HCT116 (cell line): ENCODE results near the gene UTRN. TPM values are rescaled to one million over a fixed set of nuclear protein-coding genes. Genes with fewer than 3 reads are reported as not detected.

Experiments
- ATAC-seq: fragments of 200-7000 bp; cut with Tn5 transposase; 2 replicates; pipeline ENCODE4 v1.9.1; 2020; ENCODE audit warnings: mild to moderate bottlenecking, moderate library complexity
- BruUV-seq: library from RNA; stranded (reverse); fragments of 400-500 nt; replicated peaks from 2 replicates; lab custom pipeline; 2021; lab: Mats Ljungman, UMichigan
- CTCF ChIA-PET: fragments of 300-600 bp; sonication (Branson Sonifier 250); formaldehyde crosslinking; loops from one replicate; lab custom pipeline; 2021; ENCODE audit warnings: antibody characterized with exemption; lab: Charles Lee
- POLR2A ChIA-PET: fragments of 300-600, 350-600 bp; sonication (Branson Sonifier 250); formaldehyde crosslinking; loops from one replicate; lab custom pipeline; 2021; ENCODE audit warnings: antibody characterized with exemption; lab: Charles Lee
- RAD21 ChIA-PET, 2 experiments: fragments of 300-600 bp; sonication (Branson Sonifier 250); formaldehyde crosslinking; loops; one replicate each; lab custom pipeline; 2023; ENCODE audit warnings: low total read pairs in 2 of 2; ENCODE audit not compliant: uncharacterized antibody in 2 of 2, unreplicated experiment in 2 of 2, low non-redundant PET in 1 of 2; lab: Charles Lee
- DNase-seq: peaks from one replicate; pipeline ENCODE4 v3.0.0-alpha.2; 2010; ENCODE audit warnings: low read depth, low spot score
- H2AFZ ChIP-seq: fragments of 200-600 bp; shearing (Covaris generic), sonication (generic); 2 replicates; pipeline ENCODE4 v1.6.1; 2017; ENCODE audit warnings: low read depth, mixed run types, mixed read lengths, antibody characterized with exemption, low read length; ENCODE audit not compliant: poor library complexity, severe bottlenecking
- H3K27ac ChIP-seq: 2 replicates; pipeline ENCODE4 v1.5.1; 2012; ENCODE audit warnings: low read depth, low read length
- H3K27me3 ChIP-seq: fragments of 200-600 bp; sonication (generic); 2 replicates; pipeline ENCODE4 v1.6.1; 2016; ENCODE audit warnings: mixed run types, low read length, mixed read lengths; ENCODE audit not compliant: insufficient read depth
- H3K36me3 ChIP-seq, 2 experiments: fragments of 200-500 bp in 1 of 2; fragments of 200-600 bp in 1 of 2; sonication (Bioruptor generic) in 1 of 2; sonication (generic) in 1 of 2; 2 replicates each; pipeline versions ENCODE4 v1.5.1 to v1.6.1; 2014 to 2016; ENCODE audit warnings: low read length in 2 of 2, inconsistent platforms in 1 of 2, mixed read lengths in 1 of 2, mixed run types in 1 of 2; ENCODE audit not compliant: insufficient read depth in 2 of 2, control insufficient read depth in 1 of 2
- H3K4me1 ChIP-seq, 2 experiments: fragments of 200-600 bp in 1 of 2; sonication (generic) in 1 of 2; 2 replicates each; pipeline versions ENCODE4 v1.5.1 to v1.6.1; 2012 to 2017; ENCODE audit warnings: low read length in 2 of 2, inconsistent platforms in 1 of 2, mild to moderate bottlenecking in 1 of 2, mixed read lengths in 1 of 2, mixed run types in 1 of 2, moderate library complexity in 1 of 2; ENCODE audit not compliant: insufficient read depth in 2 of 2, control insufficient read depth in 1 of 2
- H3K4me2 ChIP-seq: fragments of 200-600 bp; sonication (generic); 2 replicates; pipeline ENCODE4 v1.6.1; 2017; ENCODE audit warnings: mixed run types, low read length, mixed read lengths
- H3K4me3 ChIP-seq, 2 experiments: fragments of 200-600 bp in 1 of 2; sonication (generic) in 1 of 2; replicated peaks in 1 of 2; 2 replicates each; pipeline ENCODE4 v1.5.1; 2011 to 2016; ENCODE audit warnings: low read length in 2 of 2, control low read depth in 1 of 2, low read depth in 1 of 2, mild to moderate bottlenecking in 1 of 2, mixed read lengths in 1 of 2, mixed run types in 1 of 2
- H3K79me2 ChIP-seq: fragments of 200-600 bp; sonication (generic); 2 replicates; pipeline ENCODE4 v1.6.1; 2017; ENCODE audit warnings: mild to moderate bottlenecking, mixed run types, low read length, moderate library complexity, mixed read lengths; ENCODE audit not compliant: insufficient read depth
- H3K9ac ChIP-seq: fragments of 200-600 bp; sonication (generic); 2 replicates; pipeline ENCODE4 v1.6.1; 2016; ENCODE audit warnings: low read length, mixed read lengths
- H3K9me2 ChIP-seq: fragments of 200-600 bp; sonication (generic), shearing (Covaris generic); 2 replicates; pipeline ENCODE4 v1.6.1; 2017; ENCODE audit warnings: mixed run types, mild to moderate bottlenecking, moderate library complexity; ENCODE audit not compliant: insufficient read depth
- H3K9me3 ChIP-seq, 2 experiments: fragments of 200-500 bp in 1 of 2; fragments of 200-600 bp in 1 of 2; sonication (Bioruptor generic) in 1 of 2; sonication (generic) in 1 of 2; 2 replicates each; pipeline ENCODE4 v1.6.1; 2014 to 2017; ENCODE audit warnings: low read length in 2 of 2, mixed read lengths in 2 of 2, inconsistent platforms in 1 of 2, low read depth in 1 of 2, mild to moderate bottlenecking in 1 of 2, mixed run types in 1 of 2, moderate library complexity in 1 of 2; ENCODE audit not compliant: control insufficient read depth in 1 of 2, insufficient read depth in 1 of 2
- H4K20me1 ChIP-seq: fragments of 200-600 bp; sonication (generic), shearing (Covaris generic); 2 replicates; pipeline ENCODE4 v1.6.1; 2017; ENCODE audit warnings: mixed run types, mild to moderate bottlenecking, moderate library complexity; ENCODE audit not compliant: insufficient read depth
- CBX3 ChIP-seq: IDR thresholded peaks from 2 replicates; pipeline ENCODE4 v1.6.1; 2012; ENCODE audit warnings: low read depth
- ELF1 ChIP-seq: IDR thresholded peaks from 2 replicates; pipeline ENCODE4 v1.6.1; 2012; ENCODE audit warnings: low read depth, borderline replicate concordance
- EZH2 ChIP-seq: fragments of 200-600 bp; sonication (generic); IDR thresholded peaks from 2 replicates; pipeline ENCODE4 v1.6.1; 2017; ENCODE audit warnings: antibody characterized with exemption, mixed run types
- EZH2phosphoT487 ChIP-seq: fragments of 200-600 bp; IDR thresholded peaks from 2 replicates; pipeline ENCODE4 v1.6.1; 2018; ENCODE audit warnings: antibody characterized with exemption, borderline replicate concordance
- POLR2A ChIP-seq: IDR thresholded peaks from 2 replicates; pipeline ENCODE4 v1.7.0; 2011; ENCODE audit warnings: borderline replicate concordance; ENCODE audit not compliant: insufficient read depth, insufficient read length; ENCODE audit errors: extremely low read depth
- POLR2AphosphoS5 ChIP-seq: IDR thresholded peaks from 2 replicates; pipeline ENCODE4 v1.6.1; 2011; ENCODE audit warnings: mild to moderate bottlenecking, low read depth, low read length, moderate library complexity
- SIN3A ChIP-seq: IDR thresholded peaks from 2 replicates; pipeline ENCODE4 v1.6.1; 2012; ENCODE audit warnings: low read depth
- SP1 ChIP-seq: IDR thresholded peaks from 2 replicates; pipeline ENCODE4 v1.6.1; 2012; ENCODE audit warnings: low read depth
- SRF ChIP-seq: IDR thresholded peaks from 2 replicates; pipeline ENCODE4 v1.6.1; 2012; ENCODE audit warnings: low read depth
- TCF7L2 ChIP-seq: IDR thresholded peaks from 2 replicates; pipeline ENCODE4 v1.7.0; 2011; ENCODE audit warnings: borderline replicate concordance, inconsistent platforms; ENCODE audit not compliant: insufficient read depth, insufficient read length; ENCODE audit errors: extremely low read depth
- ZFX ChIP-seq: fragments of 450-650 bp; IDR thresholded peaks from 2 replicates; pipeline ENCODE4 v1.6.1; 2017
- ZNF274 ChIP-seq: fragments of 200-500 bp; sonication (Bioruptor generic); IDR thresholded peaks from 2 replicates; pipeline ENCODE4 v1.6.1; 2014; ENCODE audit warnings: mild to moderate bottlenecking, low read depth, low read length, inconsistent platforms
- intact Hi-C: fragments of 100-400 bp; cut with micrococcal nuclease; formaldehyde crosslinking; loops from 2 replicates; pipeline ENCODE4 v1.10.0; 2022
- total RNA-seq: library from RNA; stranded (reverse); gene quantifications from one replicate; pipeline ENCODE4 v1.2.1, GENCODE V29; 2021; ENCODE audit not compliant: unreplicated experiment
- TF ChIP-seq, protein P1 (sequence below): IDR thresholded peaks from 2 replicates; pipeline ENCODE4 v1.6.1; 2012; ENCODE audit warnings: low read depth
- TF ChIP-seq, protein P2 (sequence below), 3 experiments: fragments of 200-600 bp in 1 of 3; sonication (generic) in 1 of 3; IDR thresholded peaks in 2 of 3; conservative IDR thresholded peaks in 1 of 3; 2 replicates each; pipeline ENCODE4 v1.5.1; 2012 to 2017; ENCODE audit warnings: low read depth in 2 of 3, low read length in 2 of 3, antibody characterized with exemption in 1 of 3, borderline replicate concordance in 1 of 3, control low read depth in 1 of 3, mild to moderate bottlenecking in 1 of 3, mixed read lengths in 1 of 3, mixed run types in 1 of 3, moderate library complexity in 1 of 3; ENCODE audit not compliant: insufficient read depth in 1 of 3
- TF ChIP-seq, protein P3 (sequence below): IDR thresholded peaks from 2 replicates; pipeline ENCODE4 v1.6.1; 2012

Gene UTRN
- total RNA-seq, 1 experiment from 2014 or later, result 28.4 TPM

DNA sequence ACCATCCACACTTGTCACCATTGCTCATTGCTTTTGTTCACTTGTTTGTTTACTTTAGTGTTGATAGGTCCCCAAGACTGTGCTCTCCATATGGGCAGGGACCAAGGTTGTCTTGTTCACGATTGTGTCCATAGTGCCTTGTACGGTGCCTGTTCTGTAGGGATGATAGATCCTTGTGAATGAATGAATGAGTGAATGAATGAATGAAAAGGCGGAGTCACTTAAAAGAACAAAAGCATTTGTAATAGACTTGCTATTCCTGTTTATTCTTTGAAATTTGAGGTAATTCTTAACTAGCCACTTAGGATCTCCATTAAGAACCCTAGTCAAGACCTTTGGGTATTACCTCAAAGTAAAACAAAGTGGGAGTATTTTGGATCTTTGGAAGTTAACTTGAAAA lies 47.0 kb downstream of the UTRN start:
- no TSS peak for BruUV-seq
- no peak overlapping the region for H3K9ac ChIP-seq
- no peak for ATAC-seq

More for the DNA sequence above, 47.0 kb downstream of the UTRN start:
- RAD21 ChIA-PET, result no interaction called here
- no peaks in the 10 kb centered on the region for H4K20me1 ChIP-seq
- H3K27me3 ChIP-seq, result no peaks in the 10 kb centered on the region
- H2AFZ ChIP-seq, result no peak overlapping the region
- H3K9me2 ChIP-seq, result no peaks in the 10 kb centered on the region
- 0 out of 2 replicates have a peak overlapping the region, but pooled peaks have one; percentile 0 for H3K4me2 ChIP-seq
- H3K27ac ChIP-seq, result no peak overlapping the region
- no peaks in the 10 kb centered on the region for H3K36me3 ChIP-seq
- H3K4me3 ChIP-seq, result no peak overlapping the region
- no peak for TF ChIP-seq EZH2
- TF ChIP-seq ZNF274, result no peak
- TF ChIP-seq ZFX, result no peak
- TF ChIP-seq, protein P1, sequence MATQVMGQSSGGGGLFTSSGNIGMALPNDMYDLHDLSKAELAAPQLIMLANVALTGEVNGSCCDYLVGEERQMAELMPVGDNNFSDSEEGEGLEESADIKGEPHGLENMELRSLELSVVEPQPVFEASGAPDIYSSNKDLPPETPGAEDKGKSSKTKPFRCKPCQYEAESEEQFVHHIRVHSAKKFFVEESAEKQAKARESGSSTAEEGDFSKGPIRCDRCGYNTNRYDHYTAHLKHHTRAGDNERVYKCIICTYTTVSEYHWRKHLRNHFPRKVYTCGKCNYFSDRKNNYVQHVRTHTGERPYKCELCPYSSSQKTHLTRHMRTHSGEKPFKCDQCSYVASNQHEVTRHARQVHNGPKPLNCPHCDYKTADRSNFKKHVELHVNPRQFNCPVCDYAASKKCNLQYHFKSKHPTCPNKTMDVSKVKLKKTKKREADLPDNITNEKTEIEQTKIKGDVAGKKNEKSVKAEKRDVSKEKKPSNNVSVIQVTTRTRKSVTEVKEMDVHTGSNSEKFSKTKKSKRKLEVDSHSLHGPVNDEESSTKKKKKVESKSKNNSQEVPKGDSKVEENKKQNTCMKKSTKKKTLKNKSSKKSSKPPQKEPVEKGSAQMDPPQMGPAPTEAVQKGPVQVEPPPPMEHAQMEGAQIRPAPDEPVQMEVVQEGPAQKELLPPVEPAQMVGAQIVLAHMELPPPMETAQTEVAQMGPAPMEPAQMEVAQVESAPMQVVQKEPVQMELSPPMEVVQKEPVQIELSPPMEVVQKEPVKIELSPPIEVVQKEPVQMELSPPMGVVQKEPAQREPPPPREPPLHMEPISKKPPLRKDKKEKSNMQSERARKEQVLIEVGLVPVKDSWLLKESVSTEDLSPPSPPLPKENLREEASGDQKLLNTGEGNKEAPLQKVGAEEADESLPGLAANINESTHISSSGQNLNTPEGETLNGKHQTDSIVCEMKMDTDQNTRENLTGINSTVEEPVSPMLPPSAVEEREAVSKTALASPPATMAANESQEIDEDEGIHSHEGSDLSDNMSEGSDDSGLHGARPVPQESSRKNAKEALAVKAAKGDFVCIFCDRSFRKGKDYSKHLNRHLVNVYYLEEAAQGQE, result no peak
- no peak for TF ChIP-seq EZH2phosphoT487
- TF ChIP-seq POLR2A, result no peak
- no peak for TF ChIP-seq SRF
- TF ChIP-seq, protein P2, sequence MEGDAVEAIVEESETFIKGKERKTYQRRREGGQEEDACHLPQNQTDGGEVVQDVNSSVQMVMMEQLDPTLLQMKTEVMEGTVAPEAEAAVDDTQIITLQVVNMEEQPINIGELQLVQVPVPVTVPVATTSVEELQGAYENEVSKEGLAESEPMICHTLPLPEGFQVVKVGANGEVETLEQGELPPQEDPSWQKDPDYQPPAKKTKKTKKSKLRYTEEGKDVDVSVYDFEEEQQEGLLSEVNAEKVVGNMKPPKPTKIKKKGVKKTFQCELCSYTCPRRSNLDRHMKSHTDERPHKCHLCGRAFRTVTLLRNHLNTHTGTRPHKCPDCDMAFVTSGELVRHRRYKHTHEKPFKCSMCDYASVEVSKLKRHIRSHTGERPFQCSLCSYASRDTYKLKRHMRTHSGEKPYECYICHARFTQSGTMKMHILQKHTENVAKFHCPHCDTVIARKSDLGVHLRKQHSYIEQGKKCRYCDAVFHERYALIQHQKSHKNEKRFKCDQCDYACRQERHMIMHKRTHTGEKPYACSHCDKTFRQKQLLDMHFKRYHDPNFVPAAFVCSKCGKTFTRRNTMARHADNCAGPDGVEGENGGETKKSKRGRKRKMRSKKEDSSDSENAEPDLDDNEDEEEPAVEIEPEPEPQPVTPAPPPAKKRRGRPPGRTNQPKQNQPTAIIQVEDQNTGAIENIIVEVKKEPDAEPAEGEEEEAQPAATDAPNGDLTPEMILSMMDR (IDR thresholded peaks at IDR 0.05 in 2 of 3, conservative IDR thresholded peaks at IDR 0.05 in 1 of 3; ENCODE audit: borderline replicate concordance in 1 of 3, insufficient read depth in 1 of 3, low read depth in 2 of 3, low read length in 2 of 3), result no peak
- no peak for TF ChIP-seq ELF1
- TF ChIP-seq CBX3, result no peak
- TF ChIP-seq SIN3A, result no peak
- no peak for TF ChIP-seq POLR2AphosphoS5
- TF ChIP-seq, protein P3, sequence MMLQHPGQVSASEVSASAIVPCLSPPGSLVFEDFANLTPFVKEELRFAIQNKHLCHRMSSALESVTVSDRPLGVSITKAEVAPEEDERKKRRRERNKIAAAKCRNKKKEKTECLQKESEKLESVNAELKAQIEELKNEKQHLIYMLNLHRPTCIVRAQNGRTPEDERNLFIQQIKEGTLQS, result no peak
- TF ChIP-seq TCF7L2, result no peak
- no peak for TF ChIP-seq SP1
- POLR2A ChIA-PET, result no interaction called here
- H3K9me3 ChIP-seq, result no peaks in the 10 kb centered on the region
- no peaks in the 10 kb centered on the region for H3K79me2 ChIP-seq
- DNase-seq, result no peak
- H3K4me1 ChIP-seq, result peaks cover 21 to 40% of the 10 kb centered on the region in 2 experiments
- intact Hi-C loops, result no loop called here
- CTCF ChIA-PET, result no interaction called here
